ENCODE measurements around the gene SLC2A10. TPM values are rescaled to one million over a fixed set of nuclear protein-coding genes. Genes with fewer than 3 reads are reported as not detected.

The SLC2A10 gene
- total and polyA plus RNA-seq, 7 donors: 6.4 to 28.2 (median 9.4) TPM

DNA sequence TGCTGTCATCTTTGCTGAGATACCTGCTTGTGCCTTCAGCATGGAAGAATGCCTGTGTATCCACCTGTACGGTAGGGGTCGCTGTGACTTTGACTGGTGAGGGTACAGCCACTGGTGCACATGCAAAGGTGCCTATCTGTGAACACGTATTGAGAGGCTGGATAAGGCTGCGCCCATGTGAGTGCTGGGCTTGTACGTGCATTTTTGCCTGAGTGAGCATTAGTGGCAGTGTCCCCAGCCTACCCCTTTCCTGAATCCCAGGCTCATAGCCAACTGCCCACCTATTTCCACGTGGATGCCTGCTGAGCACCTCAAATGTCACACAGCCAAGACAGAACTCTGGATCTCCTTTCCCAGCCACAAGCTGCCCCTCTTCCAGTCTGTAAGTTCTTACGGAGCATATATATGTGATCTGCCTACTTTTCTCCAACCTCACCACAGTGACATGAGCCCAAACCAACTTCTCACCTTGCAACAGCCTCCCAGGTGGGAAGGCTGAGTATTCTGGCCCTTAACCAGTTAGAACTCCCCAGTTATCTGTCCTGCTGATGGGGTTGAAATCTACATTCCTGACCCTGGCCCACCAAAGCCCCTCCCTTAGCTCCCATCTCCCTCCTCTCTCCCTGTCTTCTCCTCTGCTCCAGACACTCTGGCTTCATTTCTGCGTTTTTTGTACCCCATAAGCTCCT is 1.1 kb upstream of the SLC2A10 start:
- H3K4me3 ChIP-seq: no peak overlapping the region
- intact Hi-C loops (cut with DNase I): no loop called here
- no peak for TF ChIP-seq EP300 (IDR thresholded peaks at IDR 0.05)
- no peak for TF ChIP-seq POLR2AphosphoS5 (IDR thresholded peaks at IDR 0.05)
- TF ChIP-seq, protein P1, sequence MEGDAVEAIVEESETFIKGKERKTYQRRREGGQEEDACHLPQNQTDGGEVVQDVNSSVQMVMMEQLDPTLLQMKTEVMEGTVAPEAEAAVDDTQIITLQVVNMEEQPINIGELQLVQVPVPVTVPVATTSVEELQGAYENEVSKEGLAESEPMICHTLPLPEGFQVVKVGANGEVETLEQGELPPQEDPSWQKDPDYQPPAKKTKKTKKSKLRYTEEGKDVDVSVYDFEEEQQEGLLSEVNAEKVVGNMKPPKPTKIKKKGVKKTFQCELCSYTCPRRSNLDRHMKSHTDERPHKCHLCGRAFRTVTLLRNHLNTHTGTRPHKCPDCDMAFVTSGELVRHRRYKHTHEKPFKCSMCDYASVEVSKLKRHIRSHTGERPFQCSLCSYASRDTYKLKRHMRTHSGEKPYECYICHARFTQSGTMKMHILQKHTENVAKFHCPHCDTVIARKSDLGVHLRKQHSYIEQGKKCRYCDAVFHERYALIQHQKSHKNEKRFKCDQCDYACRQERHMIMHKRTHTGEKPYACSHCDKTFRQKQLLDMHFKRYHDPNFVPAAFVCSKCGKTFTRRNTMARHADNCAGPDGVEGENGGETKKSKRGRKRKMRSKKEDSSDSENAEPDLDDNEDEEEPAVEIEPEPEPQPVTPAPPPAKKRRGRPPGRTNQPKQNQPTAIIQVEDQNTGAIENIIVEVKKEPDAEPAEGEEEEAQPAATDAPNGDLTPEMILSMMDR (IDR thresholded peaks at IDR 0.05): no peak
- TF ChIP-seq POLR2A (IDR thresholded peaks at IDR 0.05): no peak
- no peaks in the 10 kb centered on the region for H3K27me3 ChIP-seq
- H3K36me3 ChIP-seq: no peaks in the 10 kb centered on the region
- WGBS, 2 donors: 48 to 64% methylated on average over 8 of the region's 8 CpGs
- no peak for DNase-seq
- H3K9me3 ChIP-seq: peaks cover 0 to 3% (median 0%) of the 10 kb centered on the region in 4 donors
- H3K4me1 ChIP-seq: peaks cover 0 to 26% (median 10%) of the 10 kb centered on the region in 4 donors
- H3K27ac ChIP-seq: peak overlapping the region in 3 of 4 donors; percentile 80 to 81 (median 80)

DNA sequence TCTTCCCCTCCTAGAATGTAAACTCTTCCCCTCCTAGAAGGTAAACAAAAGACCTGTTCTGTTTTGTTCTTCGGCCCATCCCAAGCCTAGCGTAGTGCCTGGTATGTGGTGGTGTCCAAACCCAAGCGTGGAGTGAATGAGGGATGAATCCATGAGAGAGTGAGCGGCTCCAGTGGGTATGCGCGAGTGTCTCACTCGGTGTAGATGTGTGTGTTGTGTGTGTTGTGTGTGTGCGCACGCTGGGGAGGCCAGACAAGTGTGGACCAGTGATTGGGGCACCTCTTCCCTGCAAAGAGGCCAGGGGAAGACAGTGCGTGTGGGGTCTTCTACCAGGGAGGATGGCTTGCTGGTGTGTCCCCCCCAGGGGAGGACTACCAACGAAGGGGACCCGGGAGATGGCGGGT is 392 bp upstream of the SLC2A10 start:
- no peaks in the 10 kb centered on the region for H3K27me3 ChIP-seq
- TF ChIP-seq POLR2AphosphoS5 (IDR thresholded peaks at IDR 0.05): no peak
- TF ChIP-seq POLR2A (IDR thresholded peaks at IDR 0.05): peak in 1 of 2 donors; percentile 19
- no peak for DNase-seq
- 11 to 42% methylated on average over 13 of the region's 13 CpGs for WGBS, 2 donors
- H3K4me1 ChIP-seq: peaks cover 0 to 26% (median 10%) of the 10 kb centered on the region in 4 donors
- H3K9me3 ChIP-seq: peaks cover 0 to 3% (median 0%) of the 10 kb centered on the region in 4 donors
- intact Hi-C loops (cut with DNase I): loop anchor here (1.0 kb wide), 1 partner anchor 20 kb away; the partner anchor contains the start of gene TP53RK
- no peaks in the 10 kb centered on the region for H3K36me3 ChIP-seq
- H3K27ac ChIP-seq: peak overlapping the region; percentile 80 to 83 (median 80)
- H3K4me3 ChIP-seq: peak overlapping the region; percentile 64 to 84 (median 72)

DNA sequence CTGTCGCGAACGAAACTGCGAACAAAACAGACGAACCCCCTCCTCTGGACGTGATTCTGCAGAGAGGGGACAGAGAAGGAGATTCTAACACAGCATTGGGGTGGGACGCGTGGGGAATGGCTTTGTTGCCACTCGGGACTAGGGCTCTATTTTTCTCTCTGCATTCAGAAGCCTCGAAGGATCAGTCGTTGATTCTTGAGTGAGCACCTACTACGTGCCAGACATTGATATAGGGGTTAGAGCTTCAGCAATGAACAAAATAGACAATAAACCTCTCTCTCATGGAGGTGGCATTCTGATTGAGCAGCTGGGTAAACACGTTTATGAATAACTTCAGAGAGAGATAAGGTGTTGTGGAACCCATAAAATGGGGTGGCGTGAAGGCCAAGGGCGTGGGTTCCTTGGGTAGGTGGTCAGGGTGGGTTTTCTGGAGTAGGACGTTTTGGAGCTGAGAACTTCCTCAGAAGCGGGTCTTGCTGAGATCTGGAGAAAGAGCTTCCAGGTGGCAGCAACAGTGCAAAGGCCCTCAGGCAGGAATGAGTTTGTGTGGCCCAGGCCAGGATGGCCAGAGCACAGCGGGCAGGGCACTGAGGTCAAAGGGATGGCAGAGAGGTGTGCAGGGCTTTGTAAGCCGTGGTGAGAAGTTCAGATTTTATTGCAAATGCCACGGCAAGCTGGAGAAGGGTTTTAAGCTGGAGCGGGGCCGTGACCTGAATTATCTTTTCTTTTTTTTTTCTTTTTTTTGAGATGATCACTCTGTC is 884 bp downstream of the SLC2A10 start:
- Histone ChIP-seq H3K9me3 (peaks cover 0 to 3% (median 0%) of the 10 kb centered on the region in 4 donors), H3K27me3 (no peaks in the 10 kb centered on the region), H3K36me3 (no peaks in the 10 kb centered on the region), H3K4me3 (peak overlapping the region; percentile 64 to 84 (median 72)), H3K27ac (peak overlapping the region; percentile 80 to 83 (median 80)), H3K4me1 (peaks cover 0 to 26% (median 10%) of the 10 kb centered on the region in 4 donors)
- intact Hi-C loops (cut with DNase I): no loop called here
- DNase-seq: no peak
- WGBS, 2 donors: 8 to 34% methylated on average over 22 of the region's 22 CpGs
- TF ChIP-seq POLR2AphosphoS5 (IDR thresholded peaks at IDR 0.05) (no peak), EP300 (IDR thresholded peaks at IDR 0.05) (no peak), POLR2A (IDR thresholded peaks at IDR 0.05) (no peak)
- TF ChIP-seq, protein P1 (IDR thresholded peaks at IDR 0.05): no peak

DNA sequence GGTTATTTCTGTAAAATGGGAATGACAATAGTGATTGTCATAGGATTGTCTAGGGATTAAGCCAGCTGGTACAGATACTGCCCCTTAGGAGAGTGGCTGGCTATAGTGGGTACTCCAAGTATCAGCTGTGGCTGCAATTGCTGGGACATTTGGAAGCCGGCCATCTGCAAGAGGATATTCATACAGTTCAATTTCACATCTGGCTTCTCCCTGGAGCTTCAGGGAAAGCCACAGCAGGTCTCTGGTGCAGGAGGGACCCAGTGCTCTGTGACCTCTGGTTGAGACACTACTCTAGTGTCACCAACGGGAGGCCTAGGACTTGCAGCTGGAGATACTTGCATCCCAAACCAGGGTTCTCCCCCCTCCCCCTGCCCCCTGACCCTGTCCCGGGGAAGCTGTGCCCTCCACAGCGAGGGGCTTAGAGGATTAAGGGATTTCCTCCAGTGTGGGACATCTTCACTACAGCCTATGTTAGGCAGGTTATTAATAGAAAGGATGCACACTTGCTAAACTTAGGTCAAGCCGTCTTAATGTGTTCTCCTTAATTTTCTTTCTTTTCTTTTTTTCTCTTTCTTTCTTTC is 2.7 kb downstream of the SLC2A10 start:
- 77% methylated on average over 5 of the region's 5 CpGs for WGBS, 2 donors
- no peak for TF ChIP-seq POLR2A (IDR thresholded peaks at IDR 0.05)
- TF ChIP-seq EP300 (IDR thresholded peaks at IDR 0.05): no peak
- TF ChIP-seq, protein P1 (IDR thresholded peaks at IDR 0.05): no peak
- TF ChIP-seq POLR2AphosphoS5 (IDR thresholded peaks at IDR 0.05): no peak
- H3K27me3 ChIP-seq: no peaks in the 10 kb centered on the region
- no peaks in the 10 kb centered on the region for H3K36me3 ChIP-seq
- no peaks in the 10 kb centered on the region for H3K9me3 ChIP-seq
- no peak for DNase-seq
- intact Hi-C loops (cut with DNase I): no loop called here
- peaks cover 0 to 26% (median 10%) of the 10 kb centered on the region in 4 donors for H3K4me1 ChIP-seq
- H3K27ac ChIP-seq: no peak overlapping the region
- no peak overlapping the region for H3K4me3 ChIP-seq
